SK-N-SH (cell line): ENCODE results near the gene CPTP. TPM values are rescaled to one million over a fixed set of nuclear protein-coding genes. Genes with fewer than 3 reads are reported as not detected.

ENCODE experiments used
- CTCF ChIA-PET: fragments of 300-600, 350-600 bp; formaldehyde crosslinking; extraction: SDS; loops from one replicate; lab custom pipeline; 2021; lab: Yijun Ruan, JAX
- POLR2A ChIA-PET: fragments of 350-600 bp; sonication (Branson Sonifier 250); formaldehyde crosslinking; extraction: SDS; loops from one replicate; lab custom pipeline; 2020; ENCODE audit warnings: antibody characterized with exemption, inconsistent platforms; lab: Yijun Ruan, JAX
- DNase-seq: peaks from one replicate; pipeline ENCODE4 v3.0.0; 2012
- H2AFZ ChIP-seq: fragments of 200-600 bp; sonication (generic); 2 replicates; pipeline ENCODE4 v1.8.1; 2016; ENCODE audit warnings: antibody characterized with exemption, mild to moderate bottlenecking, low read depth
- H3F3A ChIP-seq: fragments of 200-600 bp; sonication (generic); replicated peaks from 2 replicates; pipeline ENCODE3; 2016; ENCODE audit warnings: antibody characterized with exemption, mild to moderate bottlenecking; ENCODE audit not compliant: insufficient read depth
- H3K27ac ChIP-seq, 2 experiments: fragments of 200-500 bp in 1 of 2; fragments of 200-600 bp in 1 of 2; sonication (Bioruptor generic) in 1 of 2; sonication (generic), shearing (Covaris generic) in 1 of 2; 2 replicates each; pipeline versions ENCODE4 v1.5.1 to v1.6.1; 2014 to 2016; ENCODE audit warnings: low read depth in 2 of 2, inconsistent platforms in 1 of 2, low read length in 1 of 2, mild to moderate bottlenecking in 1 of 2, mixed read lengths in 1 of 2
- H3K27me3 ChIP-seq: fragments of 200-600 bp; sonication (generic), shearing (Covaris generic); 2 replicates; pipeline ENCODE4 v1.6.1; 2016; ENCODE audit warnings: mixed run types; ENCODE audit not compliant: insufficient read depth
- H3K36me3 ChIP-seq, 2 experiments: fragments of 200-500 bp in 1 of 2; fragments of 200-600 bp in 1 of 2; sonication (Bioruptor generic) in 1 of 2; sonication (generic) in 1 of 2; replicated peaks in 1 of 2; 2 replicates each; pipeline versions ENCODE3 to v1.5.1; 2014 to 2016; ENCODE audit warnings: low read length in 1 of 2, mild to moderate bottlenecking in 1 of 2; ENCODE audit not compliant: insufficient read depth in 2 of 2, control insufficient read depth in 1 of 2
- H3K4me1 ChIP-seq, 2 experiments: fragments of 200-500 bp in 1 of 2; fragments of 200-600 bp in 1 of 2; sonication (Bioruptor generic) in 1 of 2; sonication (generic), shearing (Covaris generic) in 1 of 2; 2 replicates each; pipeline versions ENCODE4 v1.5.1 to v1.6.1; 2014 to 2016; ENCODE audit warnings: low read depth in 1 of 2, low read length in 1 of 2, mixed run types in 1 of 2; ENCODE audit not compliant: insufficient read depth in 2 of 2, control insufficient read depth in 1 of 2
- H3K4me2 ChIP-seq: fragments of 200-600 bp; sonication (generic), shearing (Covaris generic); 2 replicates; pipeline ENCODE4 v1.6.1; 2017; ENCODE audit warnings: mixed run types
- H3K4me3 ChIP-seq, 2 experiments: fragments of 200-500 bp in 1 of 2; fragments of 200-600 bp in 1 of 2; sonication (Bioruptor generic) in 1 of 2; sonication (generic), shearing (Covaris generic) in 1 of 2; 2 replicates each; pipeline versions ENCODE4 v1.5.1 to v1.8.1; 2014 to 2016; ENCODE audit warnings: low read depth in 2 of 2, inconsistent platforms in 1 of 2, low read length in 1 of 2, mild to moderate bottlenecking in 1 of 2, mixed read lengths in 1 of 2, moderate library complexity in 1 of 2
- H3K79me2 ChIP-seq: fragments of 200-600 bp; sonication (generic); 2 replicates; pipeline ENCODE4 v1.8.1; 2017; ENCODE audit warnings: mild to moderate bottlenecking; ENCODE audit not compliant: insufficient read depth
- H3K9ac ChIP-seq: fragments of 200-600 bp; sonication (generic); 2 replicates; pipeline ENCODE4 v1.6.1; 2017; ENCODE audit warnings: mixed run types
- H3K9me2 ChIP-seq: fragments of 200-600 bp; sonication (generic); 2 replicates; pipeline ENCODE4 v1.6.1; 2017; ENCODE audit warnings: mixed run types
- H3K9me3 ChIP-seq: fragments of 200-600 bp; sonication (generic); 2 replicates; pipeline ENCODE4 v1.6.1; 2017; ENCODE audit warnings: mixed run types, mild to moderate bottlenecking, moderate library complexity
- H4K20me1 ChIP-seq: fragments of 200-600 bp; sonication (generic); 2 replicates; pipeline ENCODE4 v1.6.1; 2017; ENCODE audit warnings: mild to moderate bottlenecking, mixed run types; ENCODE audit not compliant: insufficient read depth
- CHD2 ChIP-seq: fragments of 150-350 bp; IDR thresholded peaks from 2 replicates; pipeline ENCODE4 v1.6.1; 2018; ENCODE audit warnings: low read length; ENCODE audit not compliant: partially characterized antibody
- EP300 ChIP-seq, 2 experiments: IDR thresholded peaks; 2 replicates each; pipeline versions ENCODE4 v1.4.0 to v1.6.1; 2012; ENCODE audit warnings: borderline replicate concordance in 1 of 2, low read depth in 1 of 2, low read length in 1 of 2
- MAX ChIP-seq: IDR thresholded peaks from 2 replicates; pipeline ENCODE4 v1.4.0; 2012; ENCODE audit warnings: low read depth
- PBX3 ChIP-seq: IDR thresholded peaks from 2 replicates; pipeline ENCODE4; 2012
- POLR2AphosphoS5 ChIP-seq: IDR thresholded peaks from 2 replicates; pipeline ENCODE4 v1.6.1; 2012; ENCODE audit warnings: low read depth, low read length
- RAD21 ChIP-seq: IDR thresholded peaks from 2 replicates; pipeline ENCODE4 v1.6.1; 2012; ENCODE audit warnings: mild to moderate bottlenecking, low read length
- RXRA ChIP-seq: IDR thresholded peaks from 2 replicates; pipeline ENCODE4 v1.4.0; 2012; ENCODE audit warnings: low read depth, mild to moderate bottlenecking, borderline replicate concordance
- SIN3A ChIP-seq: IDR thresholded peaks from 2 replicates; pipeline ENCODE4 v1.6.1; 2012; ENCODE audit warnings: low read depth, mild to moderate bottlenecking, low read length, moderate library complexity, borderline replicate concordance
- ZBTB33 ChIP-seq: IDR thresholded peaks from 2 replicates; pipeline ENCODE4 v1.4.0; 2012; ENCODE audit warnings: low read depth, borderline replicate concordance
- WGBS: methylation state at CpG from one replicate; pipeline ENCODE4 v1.1.6; 2017; ENCODE audit warnings: low lambda C conversion rate; 5-methylcytosine and 5-hydroxymethylcytosine counted together
- polyA plus RNA-seq, 3 experiments: library from polyadenylated mRNA; depleted of rRNA; stranded (reverse); fragments of >200 nt; gene quantifications; 2 replicates each; pipeline ENCODE4 v1.2.3, GENCODE V29; 2012

The CPTP gene
- polyA plus RNA-seq, 1 of the 3 experiments (the other 2 are of a cell fraction) = 13.4 TPM

GRCh38 chr1:1324084-1324523 lies 498 bp upstream of the CPTP start:
- no peak overlapping the region for H2AFZ ChIP-seq
- H3K4me2 ChIP-seq = peak overlapping the region; percentile 95; the same call in 1 of the 2 replicates
- H3K4me3 ChIP-seq = peak overlapping the region; percentile 74 to 80
- TF ChIP-seq RAD21 = no peak
- TF ChIP-seq EP300 (IDR thresholded peaks at IDR 0.05; ENCODE audit: borderline replicate concordance in 1 of 2, low read depth in 1 of 2, low read length in 1 of 2) = no peak
- TF ChIP-seq SIN3A = no peak
- TF ChIP-seq ZBTB33 = no peak
- TF ChIP-seq RXRA = no peak
- TF ChIP-seq MAX = no peak
- TF ChIP-seq POLR2AphosphoS5 = no peak
- no peak for TF ChIP-seq CHD2
- TF ChIP-seq PBX3 = no peak
- CTCF ChIA-PET = no interaction called here
- peaks cover 70% of the 10 kb centered on the region for H3K79me2 ChIP-seq
- H3K9ac ChIP-seq = peak overlapping the region; percentile 78
- 0% methylated on average over 1 of the region's 41 CpGs for WGBS
- H4K20me1 ChIP-seq = peaks cover 39% of the 10 kb centered on the region
- H3F3A ChIP-seq = peaks cover 1% of the 10 kb centered on the region
- H3K27ac ChIP-seq = peak overlapping the region; percentile 45 to 64; a peak in 1 of 4 replicates
- peaks cover 0 to 24% of the 10 kb centered on the region in 2 experiments; a peak in 1 of 4 replicates for H3K4me1 ChIP-seq
- POLR2A ChIA-PET = no interaction called here
- peaks cover 0 to 37% of the 10 kb centered on the region in 2 experiments for H3K36me3 ChIP-seq
- no peaks in the 10 kb centered on the region for H3K9me3 ChIP-seq
- DNase-seq = no peak
- H3K27me3 ChIP-seq = no peaks in the 10 kb centered on the region
- H3K9me2 ChIP-seq = no peaks in the 10 kb centered on the region

- peaks cover 56% of the 10 kb centered on the region for H3K79me2 ChIP-seq
These were observed 879 bp downstream of the CPTP start for GRCh38 chr1:1325288-1326074.

More at GRCh38 chr1:1325288-1326074, 879 bp downstream of the CPTP start:
- H3K4me2 ChIP-seq = peak overlapping the region; percentile 95
- DNase-seq = no peak
- H4K20me1 ChIP-seq = peaks cover 26% of the 10 kb centered on the region
- peak overlapping the region; percentile 74 to 80 for H3K4me3 ChIP-seq
- peaks cover 5% of the 10 kb centered on the region for H3F3A ChIP-seq
- H2AFZ ChIP-seq = no peak overlapping the region
- no peaks in the 10 kb centered on the region for H3K9me3 ChIP-seq
- peak overlapping the region; percentile 80 for H3K9ac ChIP-seq
- ChIA-PET POLR2A (interaction anchor here (1.0 kb wide), 1 partner anchor 16 kb away, joined by 3 read pairs; no protein-coding TSS in a partner anchor), CTCF (interaction anchor here (1.0 to 1.6 kb wide), 5 partner anchors 19 to 47 kb away, joined by 3 to 5 read pairs (median 3); no protein-coding TSS in a partner anchor)
- H3K9me2 ChIP-seq = no peaks in the 10 kb centered on the region
- no peaks in the 10 kb centered on the region for H3K27me3 ChIP-seq
- 47% methylated on average over 7 of the region's 16 CpGs for WGBS
- peak overlapping the region; percentile 44 to 66; a peak in 2 of 4 replicates for H3K27ac ChIP-seq
- H3K4me1 ChIP-seq = peaks cover 0 to 31% of the 10 kb centered on the region in 2 experiments; a peak in 1 of 4 replicates
- H3K36me3 ChIP-seq = peaks cover 0 to 26% of the 10 kb centered on the region in 2 experiments
- no peak for TF ChIP-seq SIN3A
- TF ChIP-seq, all 33 proteins: peak for 0
